Body of pancreas (tissue), 4 donors: Measurements from ENCODE around the gene HOMER2.

Experiments used
- POLR2A ChIP-seq, 3 donors: fragments of 450-650 bp; IDR thresholded peaks; one replicate each; pipeline ENCODE4 v1.6.1; 2016; ENCODE audit warnings: antibody characterized with exemption in 3 of 3, mild to moderate bottlenecking in 2 of 3
- TF ChIP-seq, protein P1 (sequence below), 7 experiments: fragments of 450-650 bp in 4 of 7; fragments of 200-600 bp in 3 of 7; sonication (generic) in 3 of 7; IDR thresholded peaks; one replicate each; pipeline ENCODE4 v1.5.1; 2016 to 2019; ENCODE audit warnings: antibody characterized with exemption in 7 of 7

DNA sequence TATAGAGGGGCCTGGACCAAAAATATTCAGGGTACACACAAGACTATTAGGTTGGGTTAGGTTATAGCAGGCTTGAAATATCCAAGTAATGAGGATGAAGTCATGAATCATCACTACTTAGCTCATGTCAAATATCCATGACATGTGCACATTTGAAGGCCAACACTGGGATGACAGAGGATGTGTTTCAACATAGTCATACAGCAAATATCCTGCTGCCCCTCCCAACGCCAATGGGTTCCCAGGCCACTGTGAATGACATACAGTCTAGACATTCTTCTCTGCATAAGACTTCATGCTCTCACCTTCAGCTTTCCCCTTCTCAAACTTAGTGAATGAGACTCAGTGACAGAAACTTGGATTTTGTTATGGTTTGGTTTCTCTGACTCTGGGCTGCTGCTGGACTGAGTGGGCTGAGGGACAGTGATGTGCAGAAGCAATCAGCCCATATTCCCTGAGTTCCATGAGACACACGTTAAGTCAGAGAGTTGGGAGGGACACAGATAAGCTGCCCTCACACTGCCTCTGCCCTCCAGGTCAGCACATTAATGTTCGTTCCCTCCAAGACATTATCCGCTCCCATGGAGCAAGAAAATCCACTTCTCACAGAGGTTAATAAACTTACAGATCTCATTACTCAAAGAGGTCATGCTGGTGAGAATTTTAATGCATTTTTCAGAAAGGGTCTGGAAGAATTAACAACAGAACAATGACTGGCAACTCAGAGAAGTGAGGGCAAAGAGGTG is 15.4 kb downstream of the HOMER2 start:
- TF ChIP-seq, protein P1, sequence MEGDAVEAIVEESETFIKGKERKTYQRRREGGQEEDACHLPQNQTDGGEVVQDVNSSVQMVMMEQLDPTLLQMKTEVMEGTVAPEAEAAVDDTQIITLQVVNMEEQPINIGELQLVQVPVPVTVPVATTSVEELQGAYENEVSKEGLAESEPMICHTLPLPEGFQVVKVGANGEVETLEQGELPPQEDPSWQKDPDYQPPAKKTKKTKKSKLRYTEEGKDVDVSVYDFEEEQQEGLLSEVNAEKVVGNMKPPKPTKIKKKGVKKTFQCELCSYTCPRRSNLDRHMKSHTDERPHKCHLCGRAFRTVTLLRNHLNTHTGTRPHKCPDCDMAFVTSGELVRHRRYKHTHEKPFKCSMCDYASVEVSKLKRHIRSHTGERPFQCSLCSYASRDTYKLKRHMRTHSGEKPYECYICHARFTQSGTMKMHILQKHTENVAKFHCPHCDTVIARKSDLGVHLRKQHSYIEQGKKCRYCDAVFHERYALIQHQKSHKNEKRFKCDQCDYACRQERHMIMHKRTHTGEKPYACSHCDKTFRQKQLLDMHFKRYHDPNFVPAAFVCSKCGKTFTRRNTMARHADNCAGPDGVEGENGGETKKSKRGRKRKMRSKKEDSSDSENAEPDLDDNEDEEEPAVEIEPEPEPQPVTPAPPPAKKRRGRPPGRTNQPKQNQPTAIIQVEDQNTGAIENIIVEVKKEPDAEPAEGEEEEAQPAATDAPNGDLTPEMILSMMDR (IDR thresholded peaks at IDR 0.05): no peak
- TF ChIP-seq POLR2A (IDR thresholded peaks at IDR 0.05): no peak
